ENCODE results near the gene HLA-DQA1.
"Not testable (repeated sequence)": the region's sequence is repeated elsewhere in the genome, so short reads cannot be mapped to it uniquely, and the experiment has no call there.

Gene HLA-DQA1

DNA sequence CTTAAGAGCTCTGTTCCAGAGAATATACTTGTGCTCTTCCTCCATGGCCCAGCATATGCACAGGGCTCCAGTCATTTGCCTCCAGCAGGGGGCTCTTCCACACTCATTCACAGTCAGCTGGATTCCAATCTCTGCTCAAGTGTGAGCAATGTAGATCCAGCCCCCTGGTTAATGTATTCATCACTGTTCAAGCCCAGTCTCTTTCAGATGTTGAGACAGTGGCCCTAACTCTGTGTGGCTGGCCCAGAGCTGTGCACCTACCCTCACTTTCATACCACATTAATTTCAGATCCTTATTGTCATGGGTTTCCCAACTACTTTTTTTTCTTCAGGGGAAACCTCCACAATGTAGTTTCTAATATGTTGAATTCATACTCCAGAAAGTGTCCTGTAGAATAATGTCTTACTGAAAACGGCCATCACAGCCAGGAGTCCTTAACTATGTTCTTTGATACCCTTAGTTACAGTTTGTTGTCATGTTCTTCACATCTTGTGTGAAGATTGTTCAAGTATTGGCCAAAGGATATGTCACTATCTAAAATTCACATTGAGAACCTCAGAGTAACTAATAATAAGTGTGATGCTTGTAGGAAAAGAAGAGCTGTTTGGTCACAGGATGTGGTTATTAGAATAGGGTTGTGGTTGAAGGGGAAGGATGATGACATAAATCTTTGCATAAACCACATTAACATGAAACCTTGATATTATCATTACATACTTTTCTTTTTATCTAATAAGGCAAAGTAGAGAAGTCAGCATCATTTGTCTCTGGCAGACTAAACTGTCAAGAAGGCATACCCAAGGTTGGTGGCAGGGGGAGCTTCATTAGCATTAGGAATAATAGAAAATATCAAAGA, 14.4 kb upstream of the HLA-DQA1 start:
- peak; percentile 20 for DNase-seq

DNA sequence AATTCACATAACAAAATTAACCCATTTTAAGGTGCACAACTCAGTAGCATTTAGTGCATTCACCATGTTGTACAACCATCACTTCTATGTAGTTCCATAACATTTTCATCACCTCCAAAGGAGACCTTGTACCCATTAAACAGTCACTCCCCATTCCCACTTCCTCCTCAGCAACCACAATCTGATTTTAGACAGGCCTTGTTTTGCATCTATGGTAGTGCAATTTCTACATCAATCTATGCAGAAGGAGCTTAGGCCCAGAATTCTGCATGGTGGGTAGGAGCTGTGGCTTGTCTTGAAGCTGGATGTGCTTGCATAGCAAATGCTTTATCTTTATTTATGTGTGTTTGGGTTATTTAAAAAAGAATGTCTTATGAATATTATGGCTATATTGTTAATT, 13.5 kb upstream of the HLA-DQA1 start:
- DNase-seq, result no peak

DNA sequence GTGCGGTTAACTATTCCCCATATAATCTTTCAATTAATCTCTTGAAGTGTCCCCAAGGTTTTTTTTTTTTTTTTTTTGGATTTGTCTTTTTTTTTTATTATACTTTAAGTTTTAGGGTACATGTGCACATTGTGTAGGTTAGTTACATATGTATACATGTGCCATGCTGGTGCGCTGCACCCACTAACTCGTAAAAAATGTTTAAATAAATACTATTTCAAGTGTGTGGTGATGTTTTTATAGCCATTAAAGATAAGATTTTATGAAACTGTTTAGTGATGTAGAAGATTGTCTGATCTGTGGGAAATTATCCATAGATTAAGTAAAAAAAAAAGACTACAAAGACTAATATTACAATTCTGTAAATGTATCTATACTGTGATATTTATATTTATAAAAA, 12.6 kb upstream of the HLA-DQA1 start:
- DNase-seq, result no peak

DNA sequence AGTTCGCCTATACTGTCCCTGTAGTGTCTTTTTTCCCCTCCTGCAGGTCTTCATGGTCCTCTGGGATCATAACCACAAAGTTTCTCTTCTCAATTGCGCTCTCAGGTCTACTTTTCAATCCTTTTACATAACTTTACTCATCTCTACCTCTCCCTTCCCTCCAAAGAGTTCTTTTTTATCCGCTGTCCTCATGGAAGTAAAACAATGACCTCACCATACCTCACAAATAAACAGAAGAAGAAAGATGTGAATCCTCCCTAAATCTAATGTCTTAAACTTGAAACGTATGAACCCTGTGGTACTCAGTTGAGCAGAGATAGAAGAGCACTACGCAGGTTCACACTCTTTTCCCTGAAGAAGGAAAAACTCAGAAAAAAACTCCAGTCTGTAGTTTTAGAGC, 12.1 kb upstream of the HLA-DQA1 start:
- DNase-seq, result no peak

DNA sequence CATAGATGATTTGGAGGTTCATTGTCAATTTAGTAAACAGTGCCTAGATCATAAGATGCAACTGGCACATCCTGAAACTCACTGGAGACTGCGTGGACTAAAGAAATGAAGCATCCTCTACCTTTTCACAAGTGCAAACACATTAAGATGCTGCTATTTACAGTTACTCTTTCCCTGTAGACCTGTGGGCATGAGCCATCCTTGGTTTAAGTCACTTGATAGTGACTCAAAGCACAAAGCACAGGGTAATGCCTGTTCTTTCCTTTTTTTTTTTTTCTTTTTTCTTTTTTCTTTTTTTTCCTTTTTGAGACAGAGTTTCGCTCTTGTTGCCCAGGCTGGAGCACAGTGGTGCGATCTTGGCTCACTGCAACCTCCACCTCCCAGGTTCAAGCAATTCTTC, 10.0 kb upstream of the HLA-DQA1 start:
- no peak for DNase-seq

DNA sequence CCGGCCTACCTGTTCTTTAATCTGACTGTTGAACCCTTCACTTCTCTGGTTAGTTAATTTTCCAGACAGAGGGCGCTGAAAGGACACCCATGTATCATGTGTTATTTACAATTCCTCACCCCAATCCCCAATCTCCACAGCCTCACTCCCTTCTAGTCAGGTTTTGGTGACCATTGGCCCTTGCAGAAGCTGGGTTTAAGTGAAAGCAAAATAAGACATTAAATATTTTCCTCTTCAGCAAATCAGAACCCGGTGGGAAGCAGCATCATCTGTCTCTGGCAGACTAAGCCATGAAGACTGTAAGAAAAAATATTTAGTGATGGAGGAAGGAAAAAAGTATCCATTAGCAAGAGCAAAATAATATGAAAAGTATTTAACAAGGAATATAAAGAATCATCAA, 9.4 kb upstream of the HLA-DQA1 start:
- no peak for DNase-seq

DNA sequence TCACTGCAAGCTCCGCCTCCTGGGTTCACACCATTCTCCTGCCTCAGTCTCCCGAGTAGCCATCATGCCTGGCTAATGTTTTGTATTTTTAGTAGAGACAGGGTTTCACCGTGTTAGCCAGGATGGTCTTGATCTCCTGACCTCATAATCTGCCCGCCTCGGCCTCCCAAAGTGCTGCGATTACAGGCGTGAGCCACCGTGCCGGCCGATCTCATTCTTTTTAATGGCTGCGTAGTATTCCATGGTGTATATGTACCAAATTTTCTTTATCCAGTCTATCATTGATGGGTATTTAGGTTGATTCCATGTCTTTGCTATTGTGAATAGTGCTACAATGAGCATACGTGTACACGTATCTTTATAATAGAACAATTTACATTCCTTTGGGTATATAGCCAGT, 7.4 kb upstream of the HLA-DQA1 start:
- DNase-seq, result not testable (repeated sequence)

DNA sequence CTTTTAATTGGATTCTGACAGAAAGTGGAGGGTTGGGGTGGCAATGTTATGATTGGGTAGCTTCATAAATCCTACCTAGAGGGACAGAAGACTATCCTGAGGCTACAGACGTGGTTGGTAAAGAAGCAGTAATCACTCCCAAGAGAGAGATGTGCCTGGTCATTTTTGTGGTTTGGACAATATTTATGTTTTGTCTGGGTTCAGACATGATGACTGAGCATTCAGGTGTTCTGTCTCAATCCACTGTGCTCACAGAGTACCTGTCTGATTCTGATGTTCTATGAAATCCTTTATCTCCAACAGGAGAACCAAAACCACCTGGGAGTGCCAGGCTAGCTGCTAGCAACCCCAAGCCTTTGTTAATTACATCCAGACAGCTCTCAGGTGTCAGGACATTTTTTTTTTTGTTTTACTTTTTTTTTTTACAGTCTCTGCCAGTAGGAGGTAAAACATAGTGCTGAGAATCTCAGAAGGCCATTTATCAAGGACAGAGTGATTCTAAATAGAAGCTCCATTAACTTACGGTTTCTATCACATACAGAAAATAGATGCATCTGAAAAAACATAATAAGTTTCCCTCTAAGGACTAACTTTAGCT, 1.6 kb upstream of the HLA-DQA1 start:
- no peak for DNase-seq

DNA sequence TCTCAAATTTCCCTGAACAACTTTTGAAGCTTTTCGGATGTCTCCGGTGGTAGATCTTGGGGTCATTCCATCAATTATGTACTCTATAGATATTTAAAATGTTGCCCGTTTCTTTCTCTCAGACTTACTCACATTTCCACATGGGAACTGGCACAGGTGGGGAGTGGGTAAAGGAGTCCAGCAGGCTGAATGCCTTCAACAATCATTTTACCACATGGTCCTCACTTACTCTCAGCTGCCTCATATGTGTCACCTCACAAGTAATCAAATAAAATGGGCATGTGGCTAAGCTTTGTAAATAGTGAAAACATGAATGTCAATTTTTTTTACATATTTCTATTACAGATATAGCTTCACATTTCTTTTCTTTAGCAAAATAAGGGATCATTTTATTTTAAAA, 677 bp downstream of the HLA-DQA1 start:
- DNase-seq, result no peak

DNA sequence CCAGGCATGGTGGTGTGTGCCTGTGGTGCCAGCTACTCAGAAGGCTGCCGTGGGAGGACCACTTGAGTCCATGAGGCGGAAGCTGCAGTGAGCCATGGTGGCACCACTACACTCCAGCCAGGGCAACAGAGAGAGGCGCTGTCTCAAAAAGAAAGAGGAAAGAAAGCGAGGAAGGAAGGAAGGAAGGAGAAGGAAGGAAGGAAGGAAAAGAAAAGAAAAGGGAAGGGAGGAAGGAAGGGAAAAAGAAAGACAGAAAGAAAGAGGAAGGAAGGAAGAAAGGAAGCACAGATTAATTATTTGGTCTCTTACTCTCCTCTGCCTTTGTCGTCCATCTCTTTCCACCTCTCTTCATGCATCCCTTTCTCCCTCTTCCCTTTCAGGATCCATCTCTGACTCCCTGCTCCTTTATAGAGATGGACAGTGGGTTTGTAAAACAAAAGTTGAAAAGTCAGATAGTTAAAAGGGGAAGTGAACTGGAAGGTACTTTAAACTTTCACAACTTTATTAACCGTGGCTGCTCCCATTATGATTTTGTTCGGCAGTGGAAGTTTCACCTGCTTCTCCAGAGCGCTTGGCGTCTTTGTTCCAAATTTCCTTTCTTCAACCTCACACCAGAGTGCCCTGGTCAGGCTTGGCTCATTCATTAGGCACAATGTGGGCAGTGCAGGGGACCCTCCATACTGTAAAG, 1.5 kb downstream of the HLA-DQA1 start:
- no peak for DNase-seq

DNA sequence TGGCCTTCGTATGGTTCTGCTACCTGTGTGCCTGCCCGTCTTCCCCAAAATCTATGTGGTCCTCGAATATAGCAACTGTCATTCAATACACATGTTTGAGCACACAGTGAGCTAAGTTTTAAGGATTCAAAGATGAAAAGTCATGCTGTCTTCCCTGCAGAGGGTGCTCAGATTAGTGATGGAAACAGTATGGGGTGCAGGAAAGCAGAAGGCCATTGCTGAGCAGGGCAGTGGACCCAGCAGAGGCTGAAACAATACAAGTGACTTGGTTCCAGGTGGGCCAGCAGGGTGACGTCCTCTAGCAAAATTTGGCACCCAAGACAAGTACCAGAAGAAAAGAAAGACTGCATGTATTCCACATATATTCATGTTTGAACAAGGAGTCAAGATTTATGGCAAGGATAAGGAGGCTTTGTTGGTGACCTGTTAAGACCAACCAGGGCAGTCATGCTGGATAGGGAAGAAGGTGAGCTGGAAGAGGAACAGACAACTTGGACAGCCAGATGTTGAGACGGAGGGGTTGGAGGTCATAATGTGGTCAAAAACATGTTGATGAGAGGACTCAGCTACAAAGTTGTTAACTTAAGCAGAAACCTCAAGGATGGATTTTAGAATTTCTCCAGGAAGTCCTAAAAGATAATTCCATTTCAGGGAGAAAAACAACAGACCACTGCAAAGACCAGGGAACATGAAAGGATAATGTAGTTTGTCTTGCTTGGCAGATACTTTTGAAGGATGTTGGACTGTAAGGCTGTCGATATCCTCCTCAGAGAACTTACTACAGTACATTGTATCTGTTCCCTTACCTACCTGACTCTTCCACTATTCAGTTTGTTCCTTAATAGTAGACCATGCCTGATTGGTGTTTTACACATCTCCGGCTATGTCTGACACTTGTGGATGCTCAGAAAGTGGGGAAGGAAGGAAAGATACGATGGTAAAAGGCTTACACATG, 2.5 kb downstream of the HLA-DQA1 start:
- no peak for DNase-seq

DNA sequence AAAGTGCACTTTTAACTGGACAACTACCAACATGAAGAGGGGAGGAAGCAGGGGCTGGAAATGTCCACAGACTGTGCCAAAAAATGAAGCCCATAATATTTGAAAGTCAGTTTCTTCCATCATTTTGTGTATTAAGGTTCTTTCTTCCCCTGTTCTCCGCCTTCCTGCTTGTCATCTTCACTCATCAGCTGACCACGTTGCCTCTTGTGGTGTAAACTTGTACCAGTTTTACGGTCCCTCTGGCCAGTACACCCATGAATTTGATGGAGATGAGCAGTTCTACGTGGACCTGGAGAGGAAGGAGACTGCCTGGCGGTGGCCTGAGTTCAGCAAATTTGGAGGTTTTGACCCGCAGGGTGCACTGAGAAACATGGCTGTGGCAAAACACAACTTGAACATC, 3.9 kb downstream of the HLA-DQA1 start:
- no peak for DNase-seq

DNA sequence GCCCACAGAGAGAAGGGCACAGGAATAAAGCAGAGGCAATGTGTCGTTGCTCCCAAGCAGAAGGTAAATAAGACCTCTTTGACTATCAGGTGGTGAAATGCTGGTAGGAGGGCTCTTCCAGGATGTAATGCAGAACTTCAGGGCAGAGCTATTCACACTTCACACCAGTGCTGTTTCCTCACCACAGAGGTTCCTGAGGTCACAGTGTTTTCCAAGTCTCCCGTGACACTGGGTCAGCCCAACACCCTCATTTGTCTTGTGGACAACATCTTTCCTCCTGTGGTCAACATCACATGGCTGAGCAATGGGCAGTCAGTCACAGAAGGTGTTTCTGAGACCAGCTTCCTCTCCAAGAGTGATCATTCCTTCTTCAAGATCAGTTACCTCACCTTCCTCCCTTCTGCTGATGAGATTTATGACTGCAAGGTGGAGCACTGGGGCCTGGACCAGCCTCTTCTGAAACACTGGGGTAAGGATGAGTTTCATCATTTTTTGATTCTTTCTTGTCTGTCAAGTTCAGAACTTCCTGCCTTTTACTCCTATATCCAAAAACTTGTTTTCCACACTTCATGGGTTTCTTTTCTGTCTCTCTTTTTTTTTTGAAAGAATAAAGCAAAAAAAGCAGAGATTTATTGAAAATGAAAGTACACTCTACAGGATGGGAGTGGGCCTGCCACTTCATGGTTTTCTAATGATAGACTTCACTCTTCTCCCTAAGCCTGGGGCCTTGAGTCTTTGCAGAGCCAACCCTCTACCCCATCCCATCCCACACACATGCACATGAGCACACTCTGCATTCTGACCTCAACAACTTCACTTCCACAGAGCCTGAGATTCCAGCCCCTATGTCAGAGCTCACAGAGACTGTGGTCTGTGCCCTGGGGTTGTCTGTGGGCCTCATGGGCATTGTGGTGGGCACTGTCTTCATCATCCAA, 4.8 kb downstream of the HLA-DQA1 start:
- DNase-seq, result not testable (repeated sequence)

DNA sequence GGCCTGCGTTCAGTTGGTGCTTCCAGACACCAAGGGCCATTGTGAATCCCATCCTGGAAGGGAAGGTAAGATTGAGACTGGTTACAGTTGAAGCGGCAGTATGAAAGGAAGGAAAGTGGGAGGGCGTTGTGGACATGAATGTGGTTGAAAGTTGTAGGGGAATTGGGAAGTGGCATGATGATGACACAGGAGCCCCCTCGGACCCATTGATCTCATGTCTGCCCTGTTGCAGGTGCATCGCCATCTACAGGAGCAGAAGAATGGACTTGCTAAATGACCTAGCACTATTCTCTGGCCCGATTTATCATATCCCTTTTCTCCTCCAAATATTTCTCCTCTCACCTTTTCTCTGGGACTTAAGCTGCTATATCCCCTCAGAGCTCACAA, 5.5 kb downstream of the HLA-DQA1 start:
- no peak for DNase-seq

DNA sequence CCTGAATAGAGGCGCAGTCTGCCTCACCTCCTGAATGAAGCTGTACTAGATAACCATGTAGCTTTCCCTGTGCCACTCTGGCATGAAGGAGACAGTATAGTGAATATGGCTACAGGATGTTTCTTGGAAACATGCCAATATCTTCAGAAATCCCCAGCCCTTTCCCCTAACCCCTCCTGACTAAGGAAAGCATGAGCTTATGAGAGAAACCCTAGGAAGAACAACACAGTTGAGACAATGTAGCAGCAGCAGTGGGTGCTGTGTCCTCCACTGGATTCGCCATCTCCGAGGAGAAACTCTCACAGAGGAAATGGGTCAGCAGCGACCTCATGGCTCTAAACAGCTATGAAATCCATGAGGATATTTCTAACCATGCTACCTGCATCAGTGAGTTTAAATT, 6.7 kb downstream of the HLA-DQA1 start:
- no peak for DNase-seq

DNA sequence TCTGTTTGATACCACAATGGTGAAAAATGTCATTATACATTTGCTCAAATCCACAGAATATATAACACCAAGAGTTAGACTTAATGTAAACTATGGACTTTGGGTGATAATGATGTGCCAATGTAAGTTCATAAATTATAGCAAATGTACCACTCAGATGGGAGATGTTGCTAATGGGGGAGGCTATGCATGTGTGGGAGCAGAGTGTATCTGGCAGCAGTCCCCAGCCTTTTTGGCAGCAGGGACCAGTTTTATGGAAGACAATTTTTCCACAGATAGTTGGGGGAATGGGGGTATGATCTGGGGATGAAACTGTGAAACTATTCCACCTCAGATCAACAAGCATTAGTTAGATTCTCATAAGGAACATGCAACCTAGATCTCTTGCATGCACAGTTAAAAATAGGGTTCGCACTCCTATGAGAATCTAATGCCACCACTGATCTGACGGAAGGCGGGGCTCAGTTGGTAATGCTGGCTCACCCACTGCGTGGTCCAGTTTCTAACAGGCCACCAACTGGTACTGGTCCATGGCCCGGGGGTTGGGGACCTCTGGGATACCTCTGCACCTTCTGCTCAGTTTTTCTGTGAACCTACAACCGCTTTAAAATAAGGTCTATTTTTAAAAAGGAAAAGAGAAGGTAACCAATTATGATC, 8.0 kb downstream of the HLA-DQA1 start:
- DNase-seq, result no peak

DNA sequence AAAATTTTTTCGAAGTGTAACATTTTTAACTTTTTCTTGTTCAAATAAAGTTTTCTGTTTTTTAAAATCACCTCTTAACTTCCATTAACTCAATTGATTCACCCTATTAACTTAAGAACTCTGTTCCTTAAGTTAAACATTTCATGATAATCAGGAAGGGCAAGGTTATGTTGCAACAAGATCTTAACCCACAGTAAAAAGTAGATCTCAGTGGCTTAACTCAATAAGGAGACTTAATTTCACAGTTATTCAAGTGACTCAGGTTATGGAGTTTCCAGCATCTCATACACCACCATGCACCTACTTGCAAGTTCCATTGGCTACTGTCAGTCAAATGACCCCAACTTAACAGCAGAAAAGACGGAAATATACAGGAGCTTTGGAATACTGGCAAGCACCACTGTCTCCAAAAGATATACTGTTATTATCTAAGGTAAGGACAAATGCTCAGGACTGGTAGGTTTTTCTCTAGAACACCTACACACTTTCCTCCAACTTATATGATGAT, 18.1 kb downstream of the HLA-DQA1 start:
- DNase-seq, result no peak

DNA sequence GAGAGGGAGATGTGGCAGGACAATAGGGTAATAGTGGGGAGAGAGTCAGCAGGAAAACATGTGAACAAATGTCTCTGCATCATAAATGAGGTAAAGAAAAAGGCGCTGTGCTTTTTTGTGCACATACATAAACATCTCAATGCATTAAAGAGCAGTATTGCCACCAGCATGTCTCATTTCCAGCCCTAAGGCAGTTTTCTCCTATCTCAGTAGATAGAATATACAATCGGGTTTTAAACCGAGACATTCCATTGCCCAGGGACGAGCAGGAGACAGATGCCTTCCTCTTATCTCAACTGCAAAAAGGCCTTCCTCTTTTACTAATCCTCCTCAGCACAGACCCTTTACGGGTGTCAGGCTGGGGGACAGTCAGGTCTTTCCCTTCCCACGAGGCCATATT, 20.1 kb downstream of the HLA-DQA1 start:
- not testable (repeated sequence) for DNase-seq

DNA sequence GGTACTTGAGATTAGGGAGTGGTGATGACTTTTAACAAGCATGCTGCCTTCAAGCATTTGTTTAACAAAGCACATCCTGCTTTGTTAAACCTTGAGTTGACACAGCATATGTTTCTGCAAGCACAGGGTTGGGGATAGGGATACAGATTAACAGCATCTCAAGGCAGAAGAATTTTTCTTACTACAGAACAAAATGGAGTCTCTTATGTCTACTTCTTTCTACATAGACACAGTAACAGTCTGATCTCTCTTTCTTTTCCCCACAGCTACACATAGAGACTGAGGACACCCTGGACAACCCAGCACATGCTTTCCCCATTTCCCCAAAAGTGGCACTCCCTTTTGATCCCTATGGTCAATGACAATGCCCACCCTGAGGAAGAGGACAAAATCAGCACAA, 20.6 kb downstream of the HLA-DQA1 start:
- DNase-seq, result not testable (repeated sequence)

DNA sequence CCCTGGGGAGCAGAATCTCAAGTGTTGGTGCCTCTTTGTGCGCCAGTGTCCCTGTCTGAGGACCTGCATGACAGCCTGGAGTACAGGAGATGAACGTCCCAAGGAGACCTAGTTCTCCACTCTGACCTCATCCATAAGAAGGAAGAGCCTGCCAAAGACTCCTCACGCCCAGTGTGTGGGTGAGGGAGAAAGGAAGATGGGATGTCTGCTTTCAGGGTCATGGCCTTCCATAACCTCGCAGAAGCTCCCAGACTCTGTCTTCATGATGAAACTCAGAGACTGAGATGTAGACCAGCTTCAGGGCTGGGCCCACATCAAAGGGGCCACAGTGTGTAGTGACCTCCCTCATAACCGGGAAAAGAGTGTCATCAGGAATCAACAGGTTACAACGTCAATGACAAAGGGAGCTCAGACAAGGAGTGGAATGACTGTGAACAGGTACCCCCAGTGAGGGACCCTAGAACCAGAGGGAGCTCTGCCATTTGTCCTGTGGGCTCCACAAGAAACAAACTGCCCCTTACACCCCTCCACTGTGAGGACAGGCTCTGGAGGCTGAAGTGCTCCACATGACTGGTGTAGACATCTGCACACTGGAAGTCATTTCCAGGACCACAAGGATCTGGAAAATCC, 21.2 kb downstream of the HLA-DQA1 start:
- no peak for DNase-seq
